Kidney epithelial cell (primary cell): Measurements from ENCODE around the gene SHANK3. TPM values are rescaled to one million over a fixed set of nuclear protein-coding genes. Genes with fewer than 3 reads are reported as not detected.

Source experiments
- DNase-seq: peaks from one replicate; pipeline ENCODE4 v3.0.0-alpha.2; 2010; ENCODE audit warnings: low read depth
- H3K27me3 ChIP-seq: 2 replicates; pipeline ENCODE4 v1.6.0; 2011; ENCODE audit warnings: low read length; ENCODE audit not compliant: control insufficient read depth, insufficient read depth
- H3K36me3 ChIP-seq: 2 replicates; pipeline ENCODE4 v1.5.1; 2011; ENCODE audit warnings: low read length; ENCODE audit not compliant: control insufficient read depth, insufficient read depth
- H3K4me3 ChIP-seq: 2 replicates; pipeline ENCODE4 v1.5.1; 2011; ENCODE audit warnings: low read depth, mild to moderate bottlenecking, control low read depth, low read length
- total RNA-seq: library from RNA; depleted of rRNA; stranded (reverse); fragments of >200 nt; gene quantifications from 2 replicates; pipeline ENCODE4 v1.2.3, GENCODE V29; 2015
- TF ChIP-seq, protein P1 (sequence below): IDR thresholded peaks from 2 replicates; pipeline ENCODE4 v1.5.1; 2011; ENCODE audit warnings: mild to moderate bottlenecking, moderate library complexity, low read length, control low read depth, inconsistent platforms; ENCODE audit not compliant: insufficient read depth, poor library complexity, severe bottlenecking

The SHANK3 gene
- total RNA-seq, 1 donor from 2014 or later, result 3.8 TPM

- DNase-seq, result no peak
Observed at GRCh38 chr22:50706481-50707125, 34.0 kb downstream of the SHANK3 start.

GRCh38 chr22:50708474-50708873 lies 35.9 kb downstream of the SHANK3 start:
- Histone ChIP-seq H3K36me3 (no peaks in the 10 kb centered on the region), H3K4me3 (no peak overlapping the region)

More at GRCh38 chr22:50706481-50707125, 34.0 kb downstream of the SHANK3 start:
- Histone ChIP-seq H3K4me3 (no peak overlapping the region), H3K27me3 (no peaks in the 10 kb centered on the region), H3K36me3 (no peaks in the 10 kb centered on the region)
- TF ChIP-seq, protein P1, sequence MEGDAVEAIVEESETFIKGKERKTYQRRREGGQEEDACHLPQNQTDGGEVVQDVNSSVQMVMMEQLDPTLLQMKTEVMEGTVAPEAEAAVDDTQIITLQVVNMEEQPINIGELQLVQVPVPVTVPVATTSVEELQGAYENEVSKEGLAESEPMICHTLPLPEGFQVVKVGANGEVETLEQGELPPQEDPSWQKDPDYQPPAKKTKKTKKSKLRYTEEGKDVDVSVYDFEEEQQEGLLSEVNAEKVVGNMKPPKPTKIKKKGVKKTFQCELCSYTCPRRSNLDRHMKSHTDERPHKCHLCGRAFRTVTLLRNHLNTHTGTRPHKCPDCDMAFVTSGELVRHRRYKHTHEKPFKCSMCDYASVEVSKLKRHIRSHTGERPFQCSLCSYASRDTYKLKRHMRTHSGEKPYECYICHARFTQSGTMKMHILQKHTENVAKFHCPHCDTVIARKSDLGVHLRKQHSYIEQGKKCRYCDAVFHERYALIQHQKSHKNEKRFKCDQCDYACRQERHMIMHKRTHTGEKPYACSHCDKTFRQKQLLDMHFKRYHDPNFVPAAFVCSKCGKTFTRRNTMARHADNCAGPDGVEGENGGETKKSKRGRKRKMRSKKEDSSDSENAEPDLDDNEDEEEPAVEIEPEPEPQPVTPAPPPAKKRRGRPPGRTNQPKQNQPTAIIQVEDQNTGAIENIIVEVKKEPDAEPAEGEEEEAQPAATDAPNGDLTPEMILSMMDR, result no peak

DNA sequence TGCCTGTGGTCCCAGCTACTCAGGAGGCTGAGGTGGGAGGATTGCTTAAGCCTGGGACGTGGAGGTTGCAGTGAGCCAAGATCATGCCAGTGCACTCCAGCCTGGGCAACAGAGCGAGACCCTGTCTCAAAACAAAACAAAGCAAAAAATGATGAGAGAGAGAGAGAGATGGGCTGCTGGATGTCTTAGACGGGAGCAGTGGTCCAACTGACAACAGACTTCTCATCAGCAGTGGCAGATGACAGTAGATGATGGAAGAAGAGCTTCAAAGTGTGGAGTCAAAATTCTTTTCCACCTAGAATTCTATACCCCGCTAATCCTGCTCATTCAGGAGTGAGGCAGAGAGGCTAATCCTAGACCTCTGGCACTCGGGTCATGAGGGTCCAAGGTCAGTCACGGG lies 36.4 kb downstream of the SHANK3 start:
- Histone ChIP-seq H3K27me3 (no peaks in the 10 kb centered on the region), H3K36me3 (no peaks in the 10 kb centered on the region)
- TF ChIP-seq, protein P1, result no peak

More at GRCh38 chr22:50708474-50708873, 35.9 kb downstream of the SHANK3 start:
- DNase-seq, result no peak
- H3K27me3 ChIP-seq, result no peaks in the 10 kb centered on the region
- TF ChIP-seq, protein P1, result no peak

DNA sequence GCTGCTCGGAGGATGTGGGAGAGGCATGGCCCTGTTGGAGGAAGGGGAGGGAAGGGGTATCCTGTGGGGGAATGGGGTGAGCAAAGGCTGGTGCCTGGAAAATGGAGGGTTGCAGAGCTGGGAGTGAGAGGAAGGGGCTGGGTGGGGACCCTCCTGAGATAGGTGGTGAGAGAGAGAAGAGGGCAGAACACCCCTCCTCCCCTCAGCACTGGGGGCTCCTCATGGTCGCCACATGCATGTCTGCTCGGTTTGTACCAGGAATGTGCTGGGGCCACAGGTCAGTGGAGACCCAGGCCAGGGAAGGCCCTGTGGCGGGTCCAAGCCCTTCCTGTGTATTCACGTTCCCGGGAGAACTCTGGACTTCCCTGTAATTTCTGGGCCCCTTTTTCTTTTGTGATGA lies 37.6 kb downstream of the SHANK3 start:
- no peaks in the 10 kb centered on the region for H3K27me3 ChIP-seq
- H3K36me3 ChIP-seq, result no peaks in the 10 kb centered on the region
- TF ChIP-seq, protein P1, result no peak

More for the DNA sequence above, 36.4 kb downstream of the SHANK3 start:
- no peak for DNase-seq
- H3K4me3 ChIP-seq, result no peak overlapping the region

DNA sequence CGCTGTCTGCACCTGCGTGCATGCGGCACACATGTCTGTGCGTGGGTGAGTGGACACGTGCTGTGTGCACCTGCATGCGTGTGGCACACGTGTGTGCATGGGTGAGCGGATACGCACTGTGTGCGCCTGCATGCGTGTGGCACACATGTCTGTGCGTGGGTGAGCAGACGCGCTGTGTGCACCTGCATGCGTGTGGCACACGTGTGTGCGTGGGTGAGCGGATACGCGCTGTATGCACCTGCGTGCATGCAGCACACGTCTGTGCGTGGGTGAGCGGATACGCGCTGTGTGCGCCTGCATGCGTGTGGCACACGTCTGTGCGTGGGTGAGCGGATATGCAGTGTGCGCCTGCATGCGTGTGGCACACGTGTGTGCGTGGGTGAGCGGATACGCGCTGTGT lies 38.3 kb downstream of the SHANK3 start:
- H3K36me3 ChIP-seq, result no peaks in the 10 kb centered on the region
- TF ChIP-seq, protein P1, result no peak
- DNase-seq, result no peak
- no peaks in the 10 kb centered on the region for H3K27me3 ChIP-seq
- no peak overlapping the region for H3K4me3 ChIP-seq

More for the DNA sequence above, 37.6 kb downstream of the SHANK3 start:
- no peak overlapping the region for H3K4me3 ChIP-seq
- DNase-seq, result no peak
